ENCODE results near the gene DOCK1. TPM values are rescaled to one million over a fixed set of nuclear protein-coding genes. Genes with fewer than 3 reads are reported as not detected.

DOCK1 gene
- total RNA-seq, 1 experiment from 2014 or later, result 22.0 TPM

DNA sequence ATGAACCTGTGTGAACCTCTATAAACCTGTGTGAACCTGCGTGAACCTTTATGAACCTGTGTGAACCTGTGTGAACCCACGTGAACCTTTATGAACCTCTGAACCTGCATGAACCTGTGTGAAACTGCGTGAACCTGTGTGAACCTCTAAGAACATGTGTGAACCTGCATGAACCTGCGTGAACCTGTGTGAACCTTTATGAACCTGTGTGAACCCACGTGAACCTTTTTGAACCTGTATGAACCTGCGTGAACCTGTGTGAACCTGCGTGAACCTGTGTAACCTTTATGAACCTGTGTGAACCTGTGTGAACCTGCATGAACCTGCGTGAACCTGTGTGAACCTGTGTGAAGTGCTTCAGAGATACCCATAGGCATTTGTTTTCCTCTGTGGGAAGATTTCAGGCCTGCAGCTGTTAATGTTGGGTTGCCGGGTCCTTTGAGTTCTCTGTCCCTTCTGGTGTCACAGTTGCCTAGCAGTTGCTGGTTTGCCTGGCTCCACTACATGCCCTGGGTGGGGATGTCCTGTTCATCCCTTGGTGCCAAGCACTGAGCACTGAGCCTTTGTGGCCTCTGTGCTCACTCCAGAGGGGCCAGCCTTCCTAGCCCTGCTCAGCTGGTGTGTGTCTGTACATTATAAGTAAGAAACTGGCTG is 97.9 kb downstream of the DOCK1 start:
- Histone ChIP-seq H3K9me3 (no peaks in the 10 kb centered on the region), H3K4me3 (no peak overlapping the region), H3K36me3 (peaks cover 17% of the 10 kb centered on the region), H3K27me3 (no peaks in the 10 kb centered on the region)
- no peak for DNase-seq

- Histone ChIP-seq H3K9me3 (no peaks in the 10 kb centered on the region), H3K36me3 (peaks cover 6% of the 10 kb centered on the region), H3K4me3 (no peak overlapping the region), H3K27me3 (no peaks in the 10 kb centered on the region)
- DNase-seq, result no peak
Measured at GRCh38 chr10:127006453-127006852, 101.2 kb downstream of the DOCK1 start.

DNA sequence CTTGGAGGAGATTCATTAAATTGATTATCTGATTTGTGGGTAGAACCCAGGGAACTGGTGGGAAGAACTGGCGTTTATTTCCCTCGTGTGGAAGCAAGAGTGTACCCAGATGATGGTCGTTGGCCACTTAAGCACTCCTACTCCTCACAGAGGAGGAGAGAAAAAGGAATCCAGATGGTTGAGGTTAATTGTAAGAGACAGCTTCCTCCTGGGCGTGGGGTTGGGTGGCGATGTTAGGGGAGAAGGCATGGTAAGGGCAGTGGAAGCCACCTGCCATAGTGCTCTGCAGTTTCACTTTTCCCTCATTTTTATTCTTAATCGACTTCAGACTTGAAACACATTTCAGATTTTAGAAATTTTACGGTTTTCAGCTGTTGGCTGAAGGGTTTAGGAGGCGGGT is 104.1 kb downstream of the DOCK1 start:
- H3K4me3 ChIP-seq, result no peak overlapping the region
- no peaks in the 10 kb centered on the region for H3K9me3 ChIP-seq
- H3K27me3 ChIP-seq, result no peaks in the 10 kb centered on the region
- no peak for DNase-seq
- H3K36me3 ChIP-seq, result peaks cover 8% of the 10 kb centered on the region

- DNase-seq, result no peak
- Histone ChIP-seq H3K36me3 (peaks cover 3% of the 10 kb centered on the region), H3K9me3 (no peaks in the 10 kb centered on the region), H3K27me3 (no peaks in the 10 kb centered on the region), H3K4me3 (no peak overlapping the region)
Measured at GRCh38 chr10:127011174-127011573, 105.9 kb downstream of the DOCK1 start.

DNA sequence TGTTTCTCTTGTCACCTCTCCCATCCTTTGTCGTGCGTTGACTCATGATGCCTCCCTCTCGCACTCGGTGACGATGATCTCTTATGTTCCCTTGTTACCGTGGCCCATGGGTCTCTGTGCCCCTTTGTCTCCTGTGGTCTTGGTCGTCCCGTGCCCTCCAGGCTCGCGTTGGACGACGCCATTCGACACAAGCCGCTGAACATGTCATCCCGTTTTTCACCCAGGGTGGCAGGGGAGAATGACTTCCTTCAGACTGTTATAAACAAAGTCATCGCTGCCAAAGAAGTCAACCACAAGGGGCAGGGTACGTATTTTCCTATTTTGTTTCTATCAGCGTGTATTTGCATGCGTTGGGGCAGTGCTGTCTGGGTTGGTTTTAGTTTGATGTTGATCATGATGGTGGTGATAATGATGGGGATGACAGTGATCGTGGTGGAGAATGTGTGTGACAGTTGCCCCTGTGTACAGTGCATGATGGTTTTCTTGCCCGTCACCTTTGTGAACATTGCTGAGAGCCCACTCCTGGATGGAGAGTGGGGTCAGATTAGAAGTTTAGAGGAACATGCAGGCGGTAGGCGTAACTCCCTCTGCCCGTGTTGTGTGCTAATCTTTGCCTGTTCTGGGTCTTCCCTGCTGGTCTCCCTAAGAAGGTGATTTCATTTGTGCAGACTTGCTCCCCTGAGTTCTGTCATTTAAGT is 107.0 kb downstream of the DOCK1 start:
- Histone ChIP-seq H3K36me3 (peaks cover 2% of the 10 kb centered on the region), H3K27me3 (no peaks in the 10 kb centered on the region), H3K9me3 (no peaks in the 10 kb centered on the region), H3K4me3 (no peak overlapping the region)
- DNase-seq, result no peak

DNA sequence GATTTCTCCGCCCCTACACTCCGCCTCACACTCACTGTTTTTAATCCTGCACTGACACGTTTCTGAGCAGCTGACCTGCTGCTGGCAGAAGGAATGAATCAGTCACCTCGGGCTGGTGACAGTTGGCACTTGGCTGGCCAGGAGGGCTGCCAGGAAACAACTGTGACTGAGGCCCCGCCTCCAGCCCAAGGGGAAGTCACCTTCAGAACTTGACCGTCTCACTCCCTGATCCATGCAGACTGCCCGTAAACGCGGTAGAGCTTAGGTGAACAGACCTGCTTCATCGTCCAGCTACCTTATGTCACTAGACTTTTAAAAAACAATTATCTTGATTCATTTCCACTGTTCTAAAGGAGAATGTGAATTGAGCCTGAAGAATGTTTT is 107.5 kb downstream of the DOCK1 start:
- Histone ChIP-seq H3K4me3 (no peak overlapping the region), H3K27me3 (no peaks in the 10 kb centered on the region), H3K9me3 (no peaks in the 10 kb centered on the region), H3K36me3 (peaks cover 2% of the 10 kb centered on the region)
- no peak for DNase-seq

DNA sequence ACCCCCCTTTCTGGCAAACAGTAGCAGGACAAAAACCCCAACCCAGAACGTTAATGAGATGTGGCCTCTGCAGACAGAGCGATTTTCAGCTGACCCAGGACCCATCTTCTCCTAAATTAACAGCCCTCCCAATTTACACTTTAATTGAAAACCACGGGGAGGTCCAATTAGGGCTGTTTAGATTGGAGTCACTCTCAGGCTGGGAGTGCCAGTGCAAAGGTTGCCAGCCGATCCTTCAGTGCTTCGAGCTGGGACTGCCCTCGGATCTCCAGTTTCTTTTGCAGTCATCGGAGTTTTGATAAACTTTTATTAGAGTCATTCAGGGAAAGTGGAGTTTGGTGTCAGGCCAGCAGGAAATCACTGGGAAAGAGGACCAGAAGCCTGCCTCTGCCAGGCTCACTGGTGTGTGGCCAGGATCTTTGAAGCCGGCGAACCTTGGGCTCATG is 108.0 kb downstream of the DOCK1 start:
- DNase-seq, result no peak

GRCh38 chr10:127013691-127014473 is 108.7 kb downstream of the DOCK1 start:
- no peak for DNase-seq
- Histone ChIP-seq H3K27me3 (no peaks in the 10 kb centered on the region), H3K9me3 (no peaks in the 10 kb centered on the region), H3K36me3 (peaks cover 2% of the 10 kb centered on the region), H3K4me3 (no peak overlapping the region)

More for the DNA sequence above, 108.0 kb downstream of the DOCK1 start:
- Histone ChIP-seq H3K36me3 (peaks cover 2% of the 10 kb centered on the region), H3K27me3 (no peaks in the 10 kb centered on the region), H3K9me3 (no peaks in the 10 kb centered on the region), H3K4me3 (no peak overlapping the region)

DNA sequence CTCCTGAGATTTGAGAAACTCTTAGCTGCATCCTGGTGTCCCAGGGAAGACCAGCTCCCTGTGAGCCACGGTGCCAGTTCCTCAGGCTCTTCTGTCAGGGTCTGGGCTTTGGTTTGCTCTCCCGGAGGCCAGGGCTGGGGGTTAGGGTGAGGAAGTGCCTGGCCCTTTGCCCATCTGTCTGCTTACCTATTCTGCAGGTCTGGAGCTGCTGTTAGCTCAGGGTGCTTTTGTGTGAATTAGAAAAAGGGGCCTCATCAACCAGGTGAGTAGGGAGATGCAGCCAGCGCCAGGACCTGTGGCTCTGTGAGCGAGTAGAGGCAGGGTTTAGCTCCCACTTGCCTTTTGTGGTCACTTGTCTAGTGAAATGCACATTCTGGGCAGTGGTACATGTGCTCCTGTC is 109.4 kb downstream of the DOCK1 start:
- Histone ChIP-seq H3K27me3 (no peaks in the 10 kb centered on the region), H3K36me3 (peaks cover 2% of the 10 kb centered on the region), H3K4me3 (no peak overlapping the region), H3K9me3 (no peaks in the 10 kb centered on the region)
- no peak for DNase-seq

GRCh38 chr10:127015373-127015772 is 110.1 kb downstream of the DOCK1 start:
- no peak for DNase-seq
- peaks cover 2% of the 10 kb centered on the region for H3K36me3 ChIP-seq
- no peaks in the 10 kb centered on the region for H3K9me3 ChIP-seq
- H3K4me3 ChIP-seq, result no peak overlapping the region
- H3K27me3 ChIP-seq, result no peaks in the 10 kb centered on the region

- Histone ChIP-seq H3K36me3 (peaks cover 2% of the 10 kb centered on the region), H3K4me3 (no peak overlapping the region), H3K27me3 (no peaks in the 10 kb centered on the region), H3K9me3 (no peaks in the 10 kb centered on the region)
- DNase-seq, result no peak
Measured at GRCh38 chr10:127016331-127016730, 111.1 kb downstream of the DOCK1 start.

DNA sequence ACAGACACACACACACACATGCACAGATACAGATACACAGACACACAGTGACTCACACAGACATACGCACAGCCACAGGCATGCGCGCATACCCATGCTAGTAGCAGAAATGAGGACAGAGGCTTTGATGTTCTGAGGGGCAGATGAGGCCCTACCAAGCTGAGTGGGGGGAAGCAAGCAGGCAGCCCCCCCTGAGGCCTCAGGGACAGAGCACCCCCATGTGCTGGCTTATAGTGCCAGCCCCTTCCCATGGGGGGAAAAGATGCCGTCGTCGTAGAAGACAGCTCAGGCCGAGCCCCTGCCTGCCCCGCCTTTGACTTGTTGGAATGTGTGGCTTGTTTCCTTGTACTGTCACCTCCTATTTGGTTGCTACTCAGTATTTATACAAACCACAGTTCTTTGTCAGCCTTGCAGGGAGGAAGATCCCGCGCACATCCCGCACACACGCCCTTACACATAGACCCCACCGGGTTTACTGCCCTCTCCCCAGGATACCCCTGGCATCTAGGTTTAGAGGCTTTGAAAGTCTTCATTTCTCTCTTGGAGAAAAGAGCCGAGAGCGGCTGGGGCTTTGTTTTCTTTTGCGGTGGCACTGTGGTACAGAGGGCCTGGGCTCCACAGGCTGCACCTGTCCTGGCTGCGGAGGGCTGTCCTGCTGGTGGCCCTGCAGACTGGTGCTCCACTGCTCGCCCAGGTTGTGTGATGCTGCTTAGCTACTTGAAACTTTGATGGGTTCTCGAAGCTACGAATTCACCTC is 112.5 kb downstream of the DOCK1 start:
- Histone ChIP-seq H3K27me3 (no peaks in the 10 kb centered on the region), H3K9me3 (no peaks in the 10 kb centered on the region), H3K36me3 (peaks cover 2% of the 10 kb centered on the region; the same call in 1 of the 2 replicates), H3K4me3 (no peak overlapping the region)
- DNase-seq, result no peak

- Histone ChIP-seq H3K36me3 (no peaks in the 10 kb centered on the region; the same call in 1 of the 2 replicates), H3K27me3 (no peaks in the 10 kb centered on the region), H3K4me3 (no peak overlapping the region), H3K9me3 (no peaks in the 10 kb centered on the region)
- no peak for DNase-seq
Measured at GRCh38 chr10:127018298-127018650, 113.0 kb downstream of the DOCK1 start.

DNA sequence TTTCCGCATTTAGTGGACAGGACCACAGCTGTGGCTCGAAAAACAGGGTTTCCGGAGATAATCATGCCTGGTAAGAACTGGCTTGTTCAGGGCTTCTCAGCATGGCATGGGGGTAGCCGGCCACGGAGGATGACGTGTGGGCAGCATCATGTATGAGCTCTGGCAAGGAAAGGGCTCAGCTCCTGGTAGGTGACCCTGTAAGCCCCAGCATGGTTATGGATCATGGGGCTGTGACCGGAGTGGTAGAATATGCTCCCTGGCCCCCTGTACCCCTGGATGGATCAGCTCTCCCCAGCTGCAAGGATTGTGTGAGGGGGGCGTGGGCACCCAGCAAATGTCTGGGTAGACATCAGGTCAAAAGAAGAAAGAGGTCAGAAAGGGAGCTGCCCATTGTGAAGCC is 113.5 kb downstream of the DOCK1 start:
- DNase-seq, result no peak
- no peaks in the 10 kb centered on the region; the same call in 1 of the 2 replicates for H3K36me3 ChIP-seq
- H3K4me3 ChIP-seq, result no peak overlapping the region
- H3K9me3 ChIP-seq, result no peaks in the 10 kb centered on the region
- H3K27me3 ChIP-seq, result no peaks in the 10 kb centered on the region

DNA sequence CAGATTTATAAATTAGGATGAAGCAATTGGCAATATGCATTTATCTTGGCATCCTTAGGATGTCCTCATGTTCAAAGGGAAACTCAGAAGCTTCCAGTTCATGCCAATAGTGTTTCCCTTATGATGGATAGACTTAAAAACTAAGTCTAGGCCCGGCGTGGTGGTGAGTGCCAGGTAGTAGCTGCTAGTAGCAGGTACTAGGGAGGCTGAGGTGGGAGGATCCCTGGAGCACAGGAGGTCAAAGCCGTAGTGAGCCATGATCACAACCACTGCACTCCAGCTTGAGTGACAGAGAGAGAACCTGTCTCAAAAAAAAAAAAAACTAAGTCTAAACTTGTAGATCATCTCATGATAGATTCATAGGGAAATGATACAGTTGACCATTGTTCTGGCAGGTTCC is 115.0 kb downstream of the DOCK1 start:
- H3K36me3 ChIP-seq, result no peaks in the 10 kb centered on the region; the same call in none of the 2 replicates
- no peaks in the 10 kb centered on the region for H3K9me3 ChIP-seq

DNA sequence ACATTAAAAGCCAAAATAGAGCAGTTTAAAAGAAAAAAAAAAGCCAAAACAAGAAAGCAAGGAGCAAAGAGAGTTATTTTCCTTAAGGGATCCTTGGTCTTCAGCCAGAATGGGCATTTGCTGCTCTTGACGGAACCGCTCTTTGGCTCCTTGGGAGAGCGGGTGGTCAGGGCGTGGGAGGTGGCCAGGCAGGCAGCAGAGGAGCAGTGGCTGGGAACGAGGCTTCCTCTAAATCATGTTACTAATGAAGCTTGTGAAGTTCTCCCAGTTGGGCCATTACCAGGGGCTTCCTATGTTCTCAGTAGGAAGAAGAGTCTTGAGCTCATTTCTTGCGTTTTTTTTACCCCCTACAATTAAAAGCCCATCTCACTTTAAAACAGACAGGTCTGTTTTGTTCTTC is 116.6 kb downstream of the DOCK1 start:
- H3K36me3 ChIP-seq, result no peaks in the 10 kb centered on the region; the same call in 1 of the 2 replicates
- no peak overlapping the region for H3K4me3 ChIP-seq
- H3K27me3 ChIP-seq, result no peaks in the 10 kb centered on the region
- no peaks in the 10 kb centered on the region for H3K9me3 ChIP-seq
- DNase-seq, result no peak

More for the DNA sequence above, 115.0 kb downstream of the DOCK1 start:
- no peaks in the 10 kb centered on the region for H3K27me3 ChIP-seq
- no peak overlapping the region for H3K4me3 ChIP-seq
- DNase-seq, result no peak

All from MG63 (cell line).